Fibroblast of the aortic adventitia (primary cell): ENCODE measurements around the gene VPS9D1. TPM values are rescaled to one million over a fixed set of nuclear protein-coding genes. Genes with fewer than 3 reads are reported as not detected.
A peak's percentile ranks its signal among the peaks of the same experiment; 100 is the strongest.
"Not testable (repeated sequence)": the region's sequence is repeated elsewhere in the genome, so short reads cannot be mapped to it uniquely, and the experiment has no call there.

Experiments
- DNase-seq: peaks from one replicate; pipeline ENCODE4 v3.0.0-alpha.2; 2010; ENCODE audit warnings: low read depth
- H3K4me3 ChIP-seq: 2 replicates; pipeline ENCODE4 v1.5.1; 2011; ENCODE audit warnings: low read depth, mild to moderate bottlenecking, control low read depth, low read length, moderate library complexity
- total RNA-seq: library from RNA; depleted of rRNA; stranded (reverse); fragments of >200 nt; gene quantifications from 2 replicates; pipeline ENCODE4 v1.2.3, GENCODE V29; 2012; ENCODE audit warnings: low replicate concordance
- TF ChIP-seq, protein P1 (sequence below): IDR thresholded peaks from 2 replicates; pipeline ENCODE4 v1.5.1; 2011; ENCODE audit warnings: mild to moderate bottlenecking, low read length, control low read depth, inconsistent platforms; ENCODE audit not compliant: insufficient read depth

Gene VPS9D1
- total RNA-seq, 1 donor, result 11.3 TPM

DNA sequence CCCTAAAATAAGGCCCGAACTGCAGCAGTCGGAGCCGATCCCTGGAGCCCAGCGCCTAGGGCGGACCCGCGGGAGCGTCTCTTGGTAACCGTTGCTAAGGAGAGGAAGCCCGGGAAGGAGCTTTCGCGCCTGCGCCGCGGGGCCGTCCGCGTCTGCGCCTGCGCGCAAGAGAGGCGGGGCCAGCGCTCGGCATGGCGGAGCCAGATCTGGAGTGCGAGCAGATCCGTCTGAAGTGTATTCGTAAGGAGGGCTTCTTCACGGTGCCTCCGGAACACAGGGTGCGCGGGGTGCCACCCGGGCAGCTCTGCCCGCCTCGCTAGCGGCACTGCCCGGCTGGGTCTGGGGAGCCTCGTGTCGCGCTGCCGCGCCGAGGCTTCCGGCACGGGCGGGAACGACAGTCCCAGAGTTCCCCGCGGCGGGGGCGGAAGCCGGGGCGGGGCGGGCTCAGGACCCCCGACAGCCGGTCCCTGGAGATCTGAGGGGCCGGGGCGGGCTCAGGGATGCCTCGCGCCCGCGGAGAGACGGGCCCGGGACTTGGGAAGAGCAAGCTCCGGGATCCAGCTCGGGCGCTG lies 34.1 kb downstream of the VPS9D1 start, which contains the start of gene CDK10:
CDK10 (plus strand) TSS at position 170 of the 572 bp plus-strand sequence; CDS start at position 192, 22 bp downstream.
- peak; percentile 85 for DNase-seq
- TF ChIP-seq, protein P1, sequence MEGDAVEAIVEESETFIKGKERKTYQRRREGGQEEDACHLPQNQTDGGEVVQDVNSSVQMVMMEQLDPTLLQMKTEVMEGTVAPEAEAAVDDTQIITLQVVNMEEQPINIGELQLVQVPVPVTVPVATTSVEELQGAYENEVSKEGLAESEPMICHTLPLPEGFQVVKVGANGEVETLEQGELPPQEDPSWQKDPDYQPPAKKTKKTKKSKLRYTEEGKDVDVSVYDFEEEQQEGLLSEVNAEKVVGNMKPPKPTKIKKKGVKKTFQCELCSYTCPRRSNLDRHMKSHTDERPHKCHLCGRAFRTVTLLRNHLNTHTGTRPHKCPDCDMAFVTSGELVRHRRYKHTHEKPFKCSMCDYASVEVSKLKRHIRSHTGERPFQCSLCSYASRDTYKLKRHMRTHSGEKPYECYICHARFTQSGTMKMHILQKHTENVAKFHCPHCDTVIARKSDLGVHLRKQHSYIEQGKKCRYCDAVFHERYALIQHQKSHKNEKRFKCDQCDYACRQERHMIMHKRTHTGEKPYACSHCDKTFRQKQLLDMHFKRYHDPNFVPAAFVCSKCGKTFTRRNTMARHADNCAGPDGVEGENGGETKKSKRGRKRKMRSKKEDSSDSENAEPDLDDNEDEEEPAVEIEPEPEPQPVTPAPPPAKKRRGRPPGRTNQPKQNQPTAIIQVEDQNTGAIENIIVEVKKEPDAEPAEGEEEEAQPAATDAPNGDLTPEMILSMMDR, result no peak

DNA sequence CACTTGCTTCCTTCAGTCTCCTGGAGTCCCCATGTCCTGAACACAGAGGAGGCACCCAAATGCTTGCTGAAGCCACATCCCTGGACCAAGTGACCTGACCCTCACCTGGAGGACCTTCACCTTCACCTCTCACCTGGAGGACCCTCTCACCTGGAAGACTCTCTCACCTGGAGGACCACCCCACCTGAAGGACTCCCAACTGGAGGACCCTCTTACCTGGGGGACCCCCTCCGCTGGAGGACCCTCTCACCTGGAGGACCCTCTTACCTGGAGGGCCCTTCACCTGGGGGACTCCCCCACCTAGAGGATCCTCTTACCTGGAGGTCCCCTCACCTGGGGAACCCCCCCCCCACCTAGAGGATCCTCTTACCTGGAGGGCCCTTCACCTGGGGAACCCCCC lies 34.8 kb downstream of the VPS9D1 start:
- no peak for DNase-seq
- TF ChIP-seq, protein P1, result no peak
- H3K4me3 ChIP-seq, result no peak overlapping the region

More for the DNA sequence above, 34.1 kb downstream of the VPS9D1 start, which contains the start of gene CDK10:
- peak within 1 kb of the TSS; percentile 92 for H3K4me3 ChIP-seq

DNA sequence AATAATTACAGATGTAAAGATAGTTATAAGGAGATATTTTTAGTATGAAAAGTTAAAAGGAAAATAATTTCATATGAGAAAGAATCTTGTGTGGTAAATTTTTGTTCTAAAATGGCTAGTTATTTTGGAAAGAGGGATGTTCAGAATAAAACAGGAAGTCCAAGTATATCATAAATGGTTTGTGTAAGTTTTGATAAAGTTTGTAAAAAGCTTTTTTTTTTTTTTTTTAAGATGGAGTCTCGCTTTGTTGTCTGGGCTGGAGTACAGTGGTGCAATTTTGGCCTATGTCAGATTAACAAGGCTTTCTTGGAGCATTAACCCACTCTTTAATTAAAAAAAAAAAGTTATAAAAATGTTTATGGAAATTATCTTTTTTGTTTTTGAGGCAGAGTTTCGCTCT lies 42.4 kb downstream of the VPS9D1 start:
- DNase-seq, result no peak
- TF ChIP-seq, protein P1, result no peak
- H3K4me3 ChIP-seq, result no peak overlapping the region

DNA sequence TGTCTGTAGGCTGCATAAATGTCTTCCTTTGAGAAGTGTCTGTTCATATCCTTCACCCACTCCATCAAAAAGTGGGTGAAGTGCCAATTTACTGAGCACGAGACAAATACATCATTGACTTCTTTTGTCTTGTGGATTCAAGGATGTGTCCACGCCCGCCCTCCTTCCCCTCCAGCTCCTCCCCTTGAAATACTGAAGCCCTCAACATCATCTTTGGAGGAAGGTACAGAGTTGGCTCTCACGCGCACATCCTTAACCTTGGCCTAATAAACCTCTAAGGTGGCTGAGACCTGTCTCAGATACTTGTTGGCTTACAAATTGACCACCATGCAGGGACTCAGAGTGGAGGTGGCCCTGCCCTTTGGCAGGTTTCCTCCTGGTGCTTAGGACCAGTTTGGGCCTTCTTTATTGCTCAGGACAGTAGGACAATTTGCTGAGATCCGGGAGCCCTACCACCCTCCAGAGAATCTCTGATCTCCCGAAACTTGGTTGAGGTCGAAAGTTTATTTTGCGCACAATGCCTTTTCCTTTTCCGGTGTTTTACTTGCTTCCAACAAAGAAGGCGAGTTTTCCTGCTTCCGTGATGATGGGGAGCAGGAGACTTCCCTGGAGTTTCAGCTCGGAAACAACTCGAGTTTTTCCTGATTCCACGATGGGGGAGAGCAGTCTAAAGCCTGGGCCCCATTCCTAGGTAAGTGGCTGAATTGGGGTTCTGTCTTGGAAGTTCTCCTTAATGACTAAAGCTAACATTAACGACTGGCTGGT lies 48.3 kb downstream of the VPS9D1 start:
- no peak overlapping the region for H3K4me3 ChIP-seq
- TF ChIP-seq, protein P1, result no peak
- no peak for DNase-seq

DNA sequence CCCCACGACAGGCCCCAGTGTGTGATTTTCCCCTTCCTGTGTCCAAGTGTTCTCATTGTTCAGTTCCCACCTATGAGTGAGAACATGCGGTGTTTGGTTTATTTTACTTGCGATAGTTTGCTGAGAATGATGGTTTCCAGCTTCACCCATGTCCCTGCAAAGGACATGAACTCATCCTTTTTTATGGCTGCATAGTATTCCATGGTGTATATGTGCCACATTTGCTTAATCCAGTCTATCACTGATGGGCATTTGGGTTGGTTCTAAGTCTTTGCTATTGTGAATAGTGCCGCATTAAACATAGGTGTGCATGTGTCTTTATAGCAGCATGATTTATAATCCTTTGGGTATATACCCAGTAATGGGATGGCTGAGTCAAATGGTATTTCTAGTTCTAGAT lies 49.1 kb downstream of the VPS9D1 start:
- not testable (repeated sequence) for DNase-seq, H3K4me3 ChIP-seq

DNA sequence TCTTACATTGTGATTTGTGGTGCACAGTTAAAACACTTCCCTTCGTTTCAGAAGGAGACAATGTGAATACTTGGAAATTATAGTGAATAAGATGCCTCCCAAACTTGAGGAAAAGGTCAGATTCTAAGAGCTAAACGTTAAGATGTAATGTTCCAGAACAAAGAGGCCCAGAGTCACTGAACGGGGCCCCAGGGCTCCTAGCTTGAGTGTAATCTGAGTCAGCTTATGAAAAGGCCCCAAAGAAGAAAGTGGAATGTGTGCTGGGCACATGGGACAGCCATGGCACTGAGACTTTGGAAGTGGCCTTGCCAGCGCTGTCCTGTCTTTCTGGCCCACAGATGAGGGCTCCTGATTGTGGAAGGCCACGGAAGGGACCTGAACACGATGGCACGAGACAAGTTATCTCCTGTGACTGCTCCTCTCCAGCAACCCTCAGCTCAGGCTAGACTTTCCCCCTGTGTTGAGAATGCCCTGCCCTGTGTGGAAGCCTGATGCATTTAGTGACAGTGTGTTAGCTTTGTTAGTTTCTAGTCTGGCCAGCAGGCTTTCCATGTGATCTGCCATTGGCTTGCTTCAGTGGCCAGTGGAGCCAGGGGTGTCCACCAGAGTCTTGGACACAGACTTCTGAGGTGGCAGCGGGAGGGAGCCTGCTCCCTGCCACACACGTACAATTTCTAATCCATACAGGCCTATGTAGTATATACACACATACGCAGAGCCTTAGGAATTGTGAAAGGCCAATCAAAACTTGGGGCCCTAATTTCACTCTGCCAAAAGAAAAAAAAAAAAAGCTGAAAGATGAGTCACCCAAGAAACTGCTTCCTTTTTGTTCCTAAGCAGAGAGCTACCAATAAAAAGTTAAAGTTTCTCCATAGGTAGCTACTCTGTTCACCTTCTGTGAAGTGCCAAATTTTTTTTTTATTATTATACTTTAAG lies 49.9 kb downstream of the VPS9D1 start:
- no peak overlapping the region for H3K4me3 ChIP-seq
- DNase-seq, result peak; percentile 34
- TF ChIP-seq, protein P1, result no peak
